Calu3 (cell line): ENCODE measurements around the gene SDE2. TPM values are rescaled to one million over a fixed set of nuclear protein-coding genes. Genes with fewer than 3 reads are reported as not detected.

Experiments
- BruUV-seq: library from RNA; stranded (reverse); fragments of 400-500 nt; replicated peaks from 2 replicates; lab custom pipeline; 2021; lab: Mats Ljungman, UMichigan
- CTCF ChIA-PET: fragments of 300-600 bp; sonication (Branson Sonifier 250); formaldehyde crosslinking; loops from one replicate; lab custom pipeline; 2022; ENCODE audit warnings: antibody characterized with exemption; lab: Charles Lee
- DNase-seq: peaks from one replicate; pipeline ENCODE4 v3.0.0; 2022
- H3K27ac Mint-ChIP-seq: one replicate; pipeline ENCODE4 v1.8.0; 2022; ENCODE audit warnings: mixed read lengths; ENCODE audit not compliant: unreplicated experiment
- H3K27me3 Mint-ChIP-seq: one replicate; pipeline ENCODE4 v1.8.0; 2022; ENCODE audit warnings: mixed read lengths; ENCODE audit not compliant: unreplicated experiment
- H3K36me3 Mint-ChIP-seq: one replicate; pipeline ENCODE4 v1.8.0; 2022; ENCODE audit warnings: mild to moderate bottlenecking, moderate library complexity, mixed read lengths; ENCODE audit not compliant: insufficient read depth, unreplicated experiment
- H3K4me1 Mint-ChIP-seq: one replicate; pipeline ENCODE4 v1.8.0; 2022; ENCODE audit warnings: mild to moderate bottlenecking, low read depth, mixed read lengths; ENCODE audit not compliant: unreplicated experiment
- H3K4me3 Mint-ChIP-seq: one replicate; pipeline ENCODE4 v1.8.0; 2022; ENCODE audit warnings: mild to moderate bottlenecking, low read depth, moderate library complexity, mixed read lengths; ENCODE audit not compliant: unreplicated experiment
- H3K9me3 Mint-ChIP-seq: one replicate; pipeline ENCODE4 v1.8.0; 2022; ENCODE audit warnings: low read depth, mixed read lengths; ENCODE audit not compliant: unreplicated experiment
- intact Hi-C: fragments of 100-400 bp; cut with micrococcal nuclease; formaldehyde crosslinking; loops from one replicate; pipeline ENCODE4 v1.10.0; 2022; ENCODE audit not compliant: unreplicated experiment
- total RNA-seq: library from RNA; stranded (reverse); gene quantifications from 2 replicates; pipeline ENCODE4 v1.2.3, GENCODE V29; 2022
- TF ChIP-seq, protein P1 (sequence below): fragments of 200-600 bp; IDR thresholded peaks from one replicate; pipeline ENCODE4 v1.8.0; 2022; ENCODE audit warnings: antibody characterized with exemption; ENCODE audit not compliant: unreplicated experiment

Gene SDE2
- total RNA-seq, 1 experiment from 2014 or later, result 26.2 TPM

DNA sequence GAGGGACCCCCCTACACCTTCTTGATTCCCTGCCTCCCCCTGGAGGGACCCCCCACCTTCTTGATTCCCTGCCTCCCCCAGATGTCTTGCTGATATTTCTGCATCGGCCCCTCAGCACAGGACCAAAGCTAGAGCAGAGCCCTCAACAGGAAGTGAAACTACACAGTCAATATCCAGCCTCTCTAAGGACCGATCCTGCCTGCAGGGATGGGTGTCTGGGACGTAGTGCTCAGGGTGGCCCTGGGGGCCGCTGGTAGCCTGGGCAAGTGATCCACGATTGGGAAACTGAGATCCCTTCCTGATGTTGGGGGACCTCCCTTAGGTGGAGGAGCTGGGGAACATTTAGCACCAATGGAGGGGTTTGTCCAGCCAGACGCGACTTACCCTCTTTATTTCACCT, 54.2 kb downstream of the SDE2 start:
- Mint-ChIP-seq H3K36me3 (no peaks in the 10 kb centered on the region), H3K9me3 (no peaks in the 10 kb centered on the region), H3K27me3 (peaks cover 55% of the 10 kb centered on the region), H3K4me3 (no peak overlapping the region), H3K4me1 (no peaks in the 10 kb centered on the region), H3K27ac (no peak overlapping the region)
- BruUV-seq, result no TSS peak
- TF ChIP-seq, protein P1, sequence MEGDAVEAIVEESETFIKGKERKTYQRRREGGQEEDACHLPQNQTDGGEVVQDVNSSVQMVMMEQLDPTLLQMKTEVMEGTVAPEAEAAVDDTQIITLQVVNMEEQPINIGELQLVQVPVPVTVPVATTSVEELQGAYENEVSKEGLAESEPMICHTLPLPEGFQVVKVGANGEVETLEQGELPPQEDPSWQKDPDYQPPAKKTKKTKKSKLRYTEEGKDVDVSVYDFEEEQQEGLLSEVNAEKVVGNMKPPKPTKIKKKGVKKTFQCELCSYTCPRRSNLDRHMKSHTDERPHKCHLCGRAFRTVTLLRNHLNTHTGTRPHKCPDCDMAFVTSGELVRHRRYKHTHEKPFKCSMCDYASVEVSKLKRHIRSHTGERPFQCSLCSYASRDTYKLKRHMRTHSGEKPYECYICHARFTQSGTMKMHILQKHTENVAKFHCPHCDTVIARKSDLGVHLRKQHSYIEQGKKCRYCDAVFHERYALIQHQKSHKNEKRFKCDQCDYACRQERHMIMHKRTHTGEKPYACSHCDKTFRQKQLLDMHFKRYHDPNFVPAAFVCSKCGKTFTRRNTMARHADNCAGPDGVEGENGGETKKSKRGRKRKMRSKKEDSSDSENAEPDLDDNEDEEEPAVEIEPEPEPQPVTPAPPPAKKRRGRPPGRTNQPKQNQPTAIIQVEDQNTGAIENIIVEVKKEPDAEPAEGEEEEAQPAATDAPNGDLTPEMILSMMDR, result no peak
- intact Hi-C loops, result no loop called here
- DNase-seq, result no peak
- CTCF ChIA-PET, result interaction anchor here (0.7 to 1.0 kb wide), 3 partner anchors 10 to 488 kb away, joined by 3 to 5 read pairs (median 4); no protein-coding TSS in a partner anchor

DNA sequence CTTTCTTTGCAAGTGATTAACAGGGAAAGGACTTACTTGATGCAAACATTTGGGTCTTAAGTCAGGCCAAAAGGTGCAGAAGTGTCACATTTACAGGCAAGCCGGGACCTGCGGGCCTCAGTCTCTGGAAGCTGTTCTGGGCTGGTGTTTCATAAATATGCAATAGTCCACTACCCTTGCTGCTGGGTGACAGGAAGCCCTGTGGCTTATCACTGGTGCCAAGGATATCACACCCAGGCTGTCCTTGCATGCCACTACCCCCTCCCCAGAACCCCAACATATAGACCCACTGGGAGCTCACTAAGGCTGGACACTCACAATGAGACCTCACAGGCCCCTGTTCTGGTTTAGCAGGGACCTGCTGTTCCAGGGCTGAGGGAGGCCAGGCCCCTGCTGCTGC, 54.8 kb downstream of the SDE2 start:
- CTCF ChIA-PET, result interaction anchor here (1.0 kb wide), 1 partner anchor 426 kb away, joined by 5 read pairs; no protein-coding TSS in a partner anchor
- H3K27me3 Mint-ChIP-seq, result peaks cover 51% of the 10 kb centered on the region
- intact Hi-C loops, result no loop called here
- DNase-seq, result no peak
- H3K4me3 Mint-ChIP-seq, result no peak overlapping the region
- H3K36me3 Mint-ChIP-seq, result no peaks in the 10 kb centered on the region
- no TSS peak for BruUV-seq
- H3K27ac Mint-ChIP-seq, result no peak overlapping the region
- H3K4me1 Mint-ChIP-seq, result no peaks in the 10 kb centered on the region
- TF ChIP-seq, protein P1, result no peak
- H3K9me3 Mint-ChIP-seq, result no peaks in the 10 kb centered on the region

DNA sequence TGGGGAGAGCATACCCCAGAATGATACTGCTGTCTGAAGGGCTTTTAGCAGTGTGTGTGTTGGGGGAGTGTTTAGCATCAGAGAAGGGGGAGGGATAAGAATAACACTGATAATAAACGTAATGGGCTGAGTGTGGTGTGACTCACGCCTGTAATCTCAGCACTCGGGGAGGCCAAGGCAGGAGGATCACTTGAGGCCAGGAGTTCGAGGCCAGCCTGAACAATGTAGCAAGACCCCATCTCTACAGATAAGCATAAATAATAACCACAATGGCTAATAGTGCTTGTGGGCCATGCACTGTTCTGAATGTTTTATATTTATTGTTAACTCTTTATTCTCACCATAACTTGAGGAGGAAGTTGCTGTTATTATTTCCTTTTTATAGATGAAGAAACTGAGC, 55.6 kb downstream of the SDE2 start:
- intact Hi-C loops, result no loop called here
- Mint-ChIP-seq H3K4me1 (no peaks in the 10 kb centered on the region), H3K9me3 (no peaks in the 10 kb centered on the region), H3K27ac (no peak overlapping the region), H3K36me3 (no peaks in the 10 kb centered on the region), H3K27me3 (peaks cover 43% of the 10 kb centered on the region), H3K4me3 (no peak overlapping the region)
- TF ChIP-seq, protein P1, result no peak
- DNase-seq, result no peak
- CTCF ChIA-PET, result no interaction called here
- no TSS peak for BruUV-seq

DNA sequence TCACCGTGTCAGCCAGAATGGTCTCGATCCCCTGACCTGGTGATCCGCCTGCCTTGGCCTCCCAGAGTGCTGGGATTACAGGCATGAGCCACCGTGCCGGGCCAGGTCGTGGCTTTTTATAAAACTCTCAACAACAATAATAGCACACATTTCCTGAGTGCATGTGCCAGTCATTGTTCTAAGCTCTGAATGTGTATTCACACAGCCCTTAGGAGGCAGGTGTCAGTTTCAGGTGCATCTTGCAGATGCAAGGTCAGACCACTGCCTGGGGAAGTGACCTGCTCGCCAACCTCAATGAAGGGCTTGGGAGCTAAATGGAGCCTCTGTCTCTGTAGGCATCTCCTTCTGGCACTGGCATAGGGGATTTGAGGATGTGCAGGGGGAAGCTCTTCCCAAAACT, 56.6 kb downstream of the SDE2 start:
- no TSS peak for BruUV-seq
- H3K4me3 Mint-ChIP-seq, result no peak overlapping the region
- DNase-seq, result no peak

More for the DNA sequence above, 56.6 kb downstream of the SDE2 start:
- CTCF ChIA-PET, result interaction anchor here (0.7 to 1.5 kb wide), 2 partner anchors 50 to 165 kb away, joined by 3 read pairs; partner anchors contain the start of gene SRP9
- Mint-ChIP-seq H3K36me3 (no peaks in the 10 kb centered on the region), H3K9me3 (no peaks in the 10 kb centered on the region), H3K27ac (no peak overlapping the region), H3K27me3 (peaks cover 33% of the 10 kb centered on the region), H3K4me1 (no peaks in the 10 kb centered on the region)
- intact Hi-C loops, result no loop called here
- TF ChIP-seq, protein P1, result no peak
